ENCODE measurements around the gene SLC11A2.

Gene SLC11A2

GRCh38 chr12:51025836-51026638, at the start of gene SLC11A2:
TSS of gene SLC11A2 (minus strand) at chr12:51026384. CDS start at chr12:51010728, 15,656 bp downstream.
- DNase-seq: peak; percentile 90 to 92

DNA sequence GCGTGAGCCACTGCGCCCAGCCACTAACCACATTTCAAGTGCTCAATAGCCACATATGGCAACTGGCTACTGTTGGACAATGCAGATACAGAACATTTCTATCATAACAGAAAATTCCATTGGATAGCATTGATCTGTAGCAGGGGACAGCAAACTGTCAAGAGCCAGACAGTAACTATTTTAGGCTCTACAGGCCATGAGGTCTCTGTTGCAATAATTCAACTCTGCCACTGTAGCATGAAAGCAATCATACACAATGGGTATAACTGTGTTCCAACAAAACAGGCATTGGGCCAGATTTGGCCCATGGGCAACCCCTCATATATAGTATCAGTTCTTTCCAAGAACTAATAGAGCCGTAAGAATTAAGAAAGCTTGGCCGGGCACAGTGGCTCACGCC, 49.2 kb upstream of the SLC11A2 start:
- DNase-seq: no peak

DNA sequence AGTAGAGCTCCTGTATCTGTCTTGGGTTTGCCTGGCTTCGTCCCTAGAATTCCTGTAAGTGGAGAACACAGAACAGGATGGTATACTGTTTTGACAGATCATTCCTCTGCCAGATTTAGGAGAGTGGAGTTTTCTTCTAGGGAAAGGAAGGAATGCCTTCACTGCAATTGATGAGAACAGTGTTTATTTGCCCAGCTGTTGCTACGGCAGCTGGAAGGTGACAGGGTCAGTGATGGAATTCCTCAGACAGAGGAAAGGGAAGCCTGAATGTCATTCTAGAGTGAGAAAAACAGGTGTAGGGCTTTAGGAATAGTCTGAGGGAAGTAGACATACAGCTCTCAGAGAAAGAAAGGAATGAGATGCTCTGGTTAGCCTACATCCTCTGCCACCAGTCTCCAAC, 45.5 kb upstream of the SLC11A2 start:
- DNase-seq: no peak

GRCh38 chr12:51070004-51070403, 43.8 kb upstream of the SLC11A2 start:
- no peak for DNase-seq

GRCh38 chr12:51067771-51068170, 41.6 kb upstream of the SLC11A2 start:
- DNase-seq: no peak

- no peak for DNase-seq
Measured at GRCh38 chr12:51067229-51067628, 41.0 kb upstream of the SLC11A2 start.

DNA sequence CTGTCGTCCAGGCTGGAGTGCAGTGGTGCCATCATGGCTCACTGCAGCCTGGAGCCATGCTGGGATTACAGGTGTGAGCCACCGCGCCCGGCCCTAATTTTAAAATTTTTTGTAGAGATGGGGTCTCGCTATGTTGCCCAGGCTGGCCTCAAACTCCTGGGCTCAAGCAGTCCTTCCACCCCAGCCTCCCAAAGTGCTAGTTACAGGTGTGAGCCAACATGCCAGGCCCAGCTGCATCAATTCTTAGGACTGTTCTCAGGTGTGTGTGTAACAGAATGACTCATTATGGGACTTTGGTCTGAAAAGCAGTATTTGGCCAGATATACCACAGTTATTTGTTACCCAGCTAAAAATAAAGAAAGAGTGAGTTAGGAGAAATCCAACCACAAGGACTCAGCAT, 39.3 kb upstream of the SLC11A2 start:
- DNase-seq: no peak

- no peak for DNase-seq
Measured at GRCh38 chr12:51062631-51063397, 36.6 kb upstream of the SLC11A2 start.

GRCh38 chr12:51059086-51059485, 32.9 kb upstream of the SLC11A2 start:
- DNase-seq: no peak

- DNase-seq: no peak
Measured at GRCh38 chr12:51056242-51056641, 30.1 kb upstream of the SLC11A2 start.

DNA sequence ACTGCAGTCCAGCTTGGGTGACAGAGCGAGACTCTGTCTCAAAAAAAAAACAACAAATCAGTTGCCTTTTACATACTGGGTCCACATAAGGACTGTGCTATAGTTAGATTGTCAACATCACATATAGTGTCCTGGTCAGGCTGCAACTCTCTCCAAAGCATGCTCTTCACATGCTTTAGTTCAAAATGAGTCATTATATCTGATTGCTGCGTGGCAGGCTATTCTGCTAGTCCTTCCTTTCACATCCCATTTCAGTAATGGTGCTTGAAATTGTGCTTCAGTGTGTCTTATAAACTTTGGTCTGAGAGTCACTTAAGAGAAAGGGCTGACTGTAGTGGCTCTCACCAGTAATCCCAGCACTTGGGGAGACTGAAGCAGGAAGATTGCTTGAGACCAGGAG, 28.9 kb upstream of the SLC11A2 start:
- DNase-seq: no peak

- no peak for DNase-seq
Measured at GRCh38 chr12:51051787-51052186, 25.6 kb upstream of the SLC11A2 start.

- no peak for DNase-seq
Measured at GRCh38 chr12:51049525-51049924, 23.3 kb upstream of the SLC11A2 start.

- DNase-seq: no peak
Measured at GRCh38 chr12:51048661-51049251, 22.6 kb upstream of the SLC11A2 start.

- peak; percentile 98 to 99 for DNase-seq
Measured at GRCh38 chr12:51047655-51048540, 21.7 kb upstream of the SLC11A2 start, which contains the start of gene LETMD1. TSS of gene LETMD1 (plus strand) at chr12:51048327. CDS start at chr12:51048357, 30 bp downstream.

DNA sequence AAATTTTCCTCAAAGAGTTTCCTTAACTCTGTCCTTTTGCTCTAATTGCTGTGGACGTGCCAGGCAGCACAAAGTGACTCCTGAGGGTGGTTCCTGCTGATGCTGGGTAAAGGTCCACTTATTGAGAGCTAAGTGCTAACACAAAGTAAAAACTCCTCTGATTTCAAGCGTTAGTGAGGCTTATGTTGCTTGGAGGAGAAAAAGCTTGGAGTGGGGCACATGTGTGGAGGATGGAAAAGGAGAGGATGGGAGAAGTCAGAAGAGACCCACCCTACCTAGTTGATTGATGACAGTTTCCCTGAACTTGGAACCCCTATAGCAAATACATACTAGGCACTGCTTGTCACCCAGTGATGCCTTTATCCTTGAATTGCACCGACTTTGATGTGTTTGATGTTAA, 10.1 kb upstream of the SLC11A2 start:
- DNase-seq: no peak

- DNase-seq: no peak
Measured at GRCh38 chr12:51033457-51034089, 7.4 kb upstream of the SLC11A2 start.

- no peak for DNase-seq
Measured at GRCh38 chr12:51033048-51033447, 6.9 kb upstream of the SLC11A2 start.

DNA sequence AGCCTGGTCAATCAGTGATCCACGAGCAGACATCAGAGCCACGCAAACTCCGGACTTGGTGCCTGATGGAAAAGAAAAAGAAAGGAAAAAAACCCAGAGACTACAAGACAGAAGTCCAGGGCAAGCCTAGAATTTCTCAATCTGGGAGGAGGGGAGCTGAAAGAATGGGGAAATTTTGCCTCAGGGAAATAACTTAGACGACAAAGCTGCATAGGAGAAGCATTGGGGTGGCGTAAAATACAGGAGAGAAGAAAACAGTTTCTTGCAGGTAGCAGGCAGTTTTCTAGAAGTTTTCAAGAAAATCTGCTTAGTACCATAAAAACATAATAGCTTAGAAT, 2.6 kb upstream of the SLC11A2 start:
- no peak for DNase-seq

DNA sequence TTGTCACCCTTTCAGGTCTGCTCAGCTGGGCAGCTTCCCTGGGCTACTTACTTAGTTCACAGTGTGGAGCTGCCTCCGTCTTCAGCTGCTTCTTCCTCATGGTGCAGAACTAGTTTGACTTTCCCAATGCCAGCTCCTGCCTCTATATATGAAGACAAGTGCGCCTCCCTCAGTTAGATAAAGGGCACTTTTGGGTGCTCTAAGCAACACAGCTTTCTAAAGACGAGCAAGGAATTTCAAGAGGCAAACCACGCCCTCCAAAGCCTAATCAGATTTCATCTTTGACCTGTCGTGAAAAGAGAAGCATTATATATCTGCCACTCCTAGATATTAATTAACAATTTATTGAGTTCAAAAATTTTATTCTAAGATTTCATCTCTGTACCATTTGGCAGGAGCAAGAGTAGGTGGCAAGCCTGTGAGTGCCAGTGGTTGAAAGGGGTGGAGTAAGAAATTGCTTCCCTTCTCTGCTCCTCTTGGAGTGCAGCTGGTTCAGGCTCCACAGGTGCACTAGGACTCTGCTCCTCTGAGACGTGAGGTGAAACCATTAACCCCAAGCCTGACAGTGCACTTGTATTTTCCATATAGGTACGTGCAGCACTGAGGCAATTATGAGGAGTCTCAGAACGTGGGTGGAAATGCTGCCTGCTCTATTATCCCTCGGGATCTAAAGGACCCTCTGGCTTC, 2.1 kb upstream of the SLC11A2 start:
- DNase-seq: peak in 1 of 2 experiments; percentile 68

DNA sequence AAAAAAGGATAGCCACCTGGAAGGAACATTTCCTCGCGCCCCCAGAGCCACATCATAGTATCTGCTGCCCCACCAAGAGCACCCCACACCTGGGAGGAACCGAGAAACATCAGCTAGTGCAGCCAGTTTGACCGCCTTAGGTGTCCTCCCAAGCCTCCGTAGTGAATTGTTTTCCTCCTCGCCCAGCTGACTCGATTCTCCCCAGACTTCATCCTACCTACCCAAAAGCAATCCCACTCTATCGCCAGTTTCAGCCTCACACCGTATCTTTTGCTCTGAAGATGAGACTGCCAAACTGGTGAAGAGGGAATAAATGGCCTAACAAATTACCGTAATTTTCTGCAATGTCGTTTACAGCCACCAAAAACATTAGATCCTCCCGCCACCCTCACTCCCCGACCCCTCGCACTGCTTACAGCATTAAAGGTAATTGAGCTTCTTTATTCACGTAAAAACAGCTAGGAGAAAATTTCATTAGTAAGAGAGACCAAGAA, 1.2 kb upstream of the SLC11A2 start:
- DNase-seq: no peak
